ENCODE data around the gene MPZ. TPM values are rescaled to one million over a fixed set of nuclear protein-coding genes. Genes with fewer than 3 reads are reported as not detected.

Gene MPZ
- total RNA-seq, 6 donors from 2014 or later: 1.5 to 6.9 (median 4.0) TPM

GRCh38 chr1:161314201-161314981, 4.6 kb upstream of the MPZ start, which contains the start of gene SDHC:
TSS of gene SDHC (plus strand) at chr1:161314381. CDS start at chr1:161314406, 25 bp downstream.
- Histone ChIP-seq H3K36me3 (peaks cover 0 to 5% (median 1%) of the 10 kb centered on the region in 4 donors), H3K9me3 (no peaks in the 10 kb centered on the region), H3K4me1 (peaks cover 9 to 21% (median 13%) of the 10 kb centered on the region in 4 donors), H3K4me3 (peak within 1 kb of the TSS; percentile 73 to 91 (median 82)), H3K27me3 (no peaks in the 10 kb centered on the region), H3K27ac (peak within 1 kb of the TSS; percentile 93 to 98 (median 96))
- DNase-seq (peak; percentile 88 to 97), ATAC-seq (ENCODE audit: low FRiP score in 2 of 2) (peak; percentile 97 to 100)
- WGBS, 2 donors: 2% methylated on average over 17 to 45 of the region's 45 CpGs
- TF ChIP-seq POLR2A (IDR thresholded peaks at IDR 0.05) (peak; percentile 13 to 87 (median 79)), CTCF (IDR thresholded peaks at IDR 0.05) (peak in 2 of 6 experiments; percentile 8 to 28), POLR2AphosphoS5 (IDR thresholded peaks at IDR 0.05) (peak; percentile 92 to 96), EP300 (IDR thresholded peaks at IDR 0.05) (peak in 1 of 4 donors; percentile 75)

- H3K27me3 ChIP-seq: no peaks in the 10 kb centered on the region
- H3K4me1 ChIP-seq: peaks cover 9 to 21% (median 13%) of the 10 kb centered on the region in 4 donors
- TF ChIP-seq CTCF (IDR thresholded peaks at IDR 0.05) (no peak), POLR2A (IDR thresholded peaks at IDR 0.05) (no peak), POLR2AphosphoS5 (IDR thresholded peaks at IDR 0.05) (no peak), EP300 (IDR thresholded peaks at IDR 0.05) (no peak)
- no peaks in the 10 kb centered on the region for H3K9me3 ChIP-seq
- 35 to 36% methylated on average over 28 of the region's 28 CpGs for WGBS, 2 donors
- peak overlapping the region; percentile 93 to 98 (median 96) for H3K27ac ChIP-seq
- no peak for ATAC-seq (ENCODE audit: low FRiP score in 2 of 2)
- no peak for DNase-seq
- H3K4me3 ChIP-seq: peak overlapping the region; percentile 73 to 91 (median 82)
- H3K36me3 ChIP-seq: peaks cover 0 to 1% (median 0%) of the 10 kb centered on the region in 4 donors
Observed at GRCh38 chr1:161313554-161314200, 3.9 kb upstream of the MPZ start.

GRCh38 chr1:161311595-161312181, 1.9 kb upstream of the MPZ start:
- ATAC-seq (ENCODE audit: low FRiP score in 2 of 2): no peak
- Histone ChIP-seq H3K36me3 (no peaks in the 10 kb centered on the region), H3K27ac (no peak overlapping the region), H3K4me1 (peaks cover 14 to 27% (median 18%) of the 10 kb centered on the region in 4 donors), H3K4me3 (no peak overlapping the region), H3K27me3 (no peaks in the 10 kb centered on the region), H3K9me3 (no peaks in the 10 kb centered on the region)
- TF ChIP-seq POLR2A (IDR thresholded peaks at IDR 0.05) (no peak), CTCF (IDR thresholded peaks at IDR 0.05) (no peak), POLR2AphosphoS5 (IDR thresholded peaks at IDR 0.05) (no peak), EP300 (IDR thresholded peaks at IDR 0.05) (no peak)
- no peak for DNase-seq
- 90 to 93% methylated on average over 4 of the region's 4 CpGs for WGBS, 2 donors

- 64 to 75% methylated on average over 2 of the region's 2 CpGs for WGBS, 2 donors
- Histone ChIP-seq H3K27me3 (no peaks in the 10 kb centered on the region), H3K4me3 (no peak overlapping the region), H3K4me1 (peaks cover 19 to 33% (median 26%) of the 10 kb centered on the region in 4 donors), H3K36me3 (no peaks in the 10 kb centered on the region), H3K27ac (no peak overlapping the region), H3K9me3 (no peaks in the 10 kb centered on the region)
- TF ChIP-seq EP300 (IDR thresholded peaks at IDR 0.05) (no peak), CTCF (IDR thresholded peaks at IDR 0.05) (no peak), POLR2AphosphoS5 (IDR thresholded peaks at IDR 0.05) (no peak), POLR2A (IDR thresholded peaks at IDR 0.05) (no peak)
- ATAC-seq (ENCODE audit: low FRiP score in 2 of 2) (no peak), DNase-seq (no peak)
Observed at GRCh38 chr1:161307892-161308638, 1.7 kb downstream of the MPZ start.

All from upper lobe of left lung (tissue), 6 donors.